ENCODE data around the gene B3GALT2.

B3GALT2 gene

GRCh38 chr1:193183019-193183627 is 3.3 kb downstream of the B3GALT2 start:
- peak; percentile 66 for TF ChIP-seq CTCF (IDR thresholded peaks at IDR 0.05; ENCODE audit: insufficient read depth, low read depth, low read length, missing control alignments)
- DNase-seq (ENCODE audit: low read depth) = peak; percentile 65

GRCh38 chr1:193181985-193182384 is 4.4 kb downstream of the B3GALT2 start:
- no peak overlapping the region for H3K4me3 ChIP-seq (ENCODE audit: low read depth, low read length)
- TF ChIP-seq CTCF (IDR thresholded peaks at IDR 0.05; ENCODE audit: insufficient read depth, low read depth, low read length, missing control alignments) = no peak
- DNase-seq (ENCODE audit: low read depth) = no peak

More at GRCh38 chr1:193183019-193183627, 3.3 kb downstream of the B3GALT2 start:
- H3K4me3 ChIP-seq (ENCODE audit: low read depth, low read length) = no peak overlapping the region

- no peak for DNase-seq (ENCODE audit: low read depth)
- TF ChIP-seq CTCF (IDR thresholded peaks at IDR 0.05; ENCODE audit: insufficient read depth, low read depth, low read length, missing control alignments) = no peak
- H3K4me3 ChIP-seq (ENCODE audit: low read depth, low read length) = no peak overlapping the region
Measured at GRCh38 chr1:193181536-193181935, 4.9 kb downstream of the B3GALT2 start.

DNA sequence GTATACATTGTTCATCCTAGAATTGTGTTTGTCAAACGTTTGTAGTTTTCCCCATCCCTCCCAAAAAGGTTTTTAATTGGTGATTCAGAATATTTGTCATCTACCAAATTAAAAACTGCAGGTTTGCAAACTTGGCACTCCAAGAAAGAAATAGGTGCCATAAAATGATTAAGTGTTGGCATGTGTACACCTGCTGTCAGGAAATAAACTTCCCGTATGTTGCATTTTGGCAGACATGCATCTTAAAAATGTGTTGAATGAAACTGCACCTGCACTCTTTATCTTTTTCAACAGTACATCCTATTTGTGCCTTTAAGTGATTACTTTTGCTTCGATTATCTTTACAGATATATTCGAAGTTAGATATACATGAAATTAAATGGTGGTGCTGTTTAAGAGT is 7.3 kb downstream of the B3GALT2 start:
- TF ChIP-seq CTCF (IDR thresholded peaks at IDR 0.05; ENCODE audit: insufficient read depth, low read depth, low read length, missing control alignments) = no peak
- no peak overlapping the region for H3K4me3 ChIP-seq (ENCODE audit: low read depth, low read length)

DNA sequence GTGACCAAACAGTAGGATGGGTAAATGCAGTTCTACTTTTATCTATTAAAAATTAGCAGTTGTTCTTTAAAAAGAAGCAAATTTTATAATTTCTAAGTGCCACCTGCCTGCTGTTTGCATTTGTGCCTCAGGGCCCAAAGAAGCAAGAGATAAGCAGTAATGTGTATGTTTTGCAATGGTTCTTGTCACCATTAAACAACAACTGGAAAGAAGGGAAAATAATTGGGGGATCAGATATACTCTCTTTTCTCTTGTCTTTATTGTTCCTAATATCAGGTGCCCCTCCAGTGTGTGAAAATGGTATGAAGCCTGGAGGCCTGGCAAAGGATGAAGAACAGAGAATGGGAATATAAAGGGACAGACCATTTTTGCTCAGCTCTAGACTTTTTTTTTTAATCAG is 9.6 kb downstream of the B3GALT2 start:
- no peak for TF ChIP-seq CTCF (IDR thresholded peaks at IDR 0.05; ENCODE audit: insufficient read depth, low read depth, low read length, missing control alignments)
- no peak for DNase-seq (ENCODE audit: low read depth)
- H3K4me3 ChIP-seq (ENCODE audit: low read depth, low read length) = no peak overlapping the region

More for the DNA sequence above, 7.3 kb downstream of the B3GALT2 start:
- no peak for DNase-seq (ENCODE audit: low read depth)

DNA sequence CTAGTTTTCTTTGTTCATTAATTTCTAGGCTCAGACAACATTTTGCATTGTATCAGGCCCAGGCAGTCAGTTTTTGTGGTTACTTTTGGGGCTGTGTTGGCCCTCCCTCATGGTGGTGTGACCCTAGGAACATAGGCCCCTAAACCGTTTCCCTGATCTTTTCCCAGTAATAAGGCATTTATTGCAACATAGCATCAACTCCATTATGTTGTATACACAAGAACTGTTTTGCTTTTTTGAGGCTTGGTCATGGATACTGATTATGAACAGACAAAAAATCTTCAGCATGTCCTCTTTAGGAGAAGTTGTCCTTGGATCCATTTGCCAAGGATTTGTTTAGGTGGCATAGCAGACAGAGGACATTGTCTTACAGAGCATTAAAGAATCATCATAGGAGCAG is 10.3 kb downstream of the B3GALT2 start:
- TF ChIP-seq CTCF (IDR thresholded peaks at IDR 0.05; ENCODE audit: insufficient read depth, low read depth, low read length, missing control alignments) = no peak
- DNase-seq (ENCODE audit: low read depth) = no peak
- H3K4me3 ChIP-seq (ENCODE audit: low read depth, low read length) = no peak overlapping the region

DNA sequence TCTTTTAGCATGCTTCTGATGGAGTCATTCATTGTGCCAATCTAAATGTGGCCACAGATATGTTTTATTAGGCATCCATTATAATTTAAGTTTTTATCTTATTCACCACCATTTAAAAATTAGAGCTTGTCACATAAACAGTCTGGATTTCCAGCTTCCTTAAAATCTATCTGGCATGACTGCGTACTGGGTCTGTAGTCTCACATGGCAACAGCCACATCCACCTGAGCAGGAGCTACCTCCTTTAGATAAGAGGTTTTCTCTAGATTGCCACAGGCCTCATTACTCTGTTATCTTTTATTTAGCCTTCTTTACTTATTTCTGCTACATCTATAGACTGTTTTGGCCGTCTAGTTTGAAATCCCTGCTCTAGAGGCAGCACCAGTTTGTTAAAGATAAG is 29.1 kb downstream of the B3GALT2 start:
- H3K4me3 ChIP-seq (ENCODE audit: low read depth, low read length) = no peak overlapping the region
- TF ChIP-seq CTCF (IDR thresholded peaks at IDR 0.05; ENCODE audit: insufficient read depth, low read depth, low read length, missing control alignments) = no peak
- no peak for DNase-seq (ENCODE audit: low read depth)

Measured in GM12865 (cell line).